ENCODE results near the gene HADHB. TPM values are rescaled to one million over a fixed set of nuclear protein-coding genes. Genes with fewer than 3 reads are reported as not detected.

Gene HADHB
- total RNA-seq, 2 experiments from 2014 or later, result 58.8 TPM

DNA sequence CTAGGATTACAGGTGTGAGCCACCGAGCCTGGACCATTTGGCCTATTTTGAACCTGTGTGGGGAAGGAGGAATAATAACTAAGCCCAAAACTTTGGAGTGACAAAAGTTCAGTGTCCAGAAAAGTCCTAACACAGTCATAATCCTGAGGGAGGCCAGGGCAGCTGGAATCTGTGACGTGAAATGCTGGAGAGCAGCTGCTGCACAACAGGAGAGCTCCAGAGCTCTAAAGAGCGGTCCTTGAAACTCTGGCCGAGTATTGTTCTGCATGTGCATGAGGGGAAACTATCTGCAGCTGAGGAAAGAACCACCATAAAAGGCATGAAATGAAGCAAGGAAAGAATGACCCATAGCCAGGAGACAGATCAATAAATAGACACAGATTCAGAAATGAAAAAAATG is 28.2 kb upstream of the HADHB start:
- CTCF ChIA-PET, result interaction anchor here (1.5 kb wide), 1 partner anchor 32 kb away, joined by 4 read pairs; no protein-coding TSS in a partner anchor
- H3K36me3 Mint-ChIP-seq (ENCODE audit: low read depth), result peaks cover 31% of the 10 kb centered on the region
- H3K27ac Mint-ChIP-seq, result no peak overlapping the region
- no peaks in the 10 kb centered on the region for H3K4me1 Mint-ChIP-seq (ENCODE audit: low read depth)
- ATAC-seq (no peak), DNase-seq (no peak)
- H3K9me3 Mint-ChIP-seq, result no peaks in the 10 kb centered on the region
- intact Hi-C loops (cut with micrococcal nuclease), result no loop called here
- H3K4me3 Mint-ChIP-seq, result no peak overlapping the region
- no peaks in the 10 kb centered on the region for H3K27me3 Mint-ChIP-seq
- TF ChIP-seq, protein P1, sequence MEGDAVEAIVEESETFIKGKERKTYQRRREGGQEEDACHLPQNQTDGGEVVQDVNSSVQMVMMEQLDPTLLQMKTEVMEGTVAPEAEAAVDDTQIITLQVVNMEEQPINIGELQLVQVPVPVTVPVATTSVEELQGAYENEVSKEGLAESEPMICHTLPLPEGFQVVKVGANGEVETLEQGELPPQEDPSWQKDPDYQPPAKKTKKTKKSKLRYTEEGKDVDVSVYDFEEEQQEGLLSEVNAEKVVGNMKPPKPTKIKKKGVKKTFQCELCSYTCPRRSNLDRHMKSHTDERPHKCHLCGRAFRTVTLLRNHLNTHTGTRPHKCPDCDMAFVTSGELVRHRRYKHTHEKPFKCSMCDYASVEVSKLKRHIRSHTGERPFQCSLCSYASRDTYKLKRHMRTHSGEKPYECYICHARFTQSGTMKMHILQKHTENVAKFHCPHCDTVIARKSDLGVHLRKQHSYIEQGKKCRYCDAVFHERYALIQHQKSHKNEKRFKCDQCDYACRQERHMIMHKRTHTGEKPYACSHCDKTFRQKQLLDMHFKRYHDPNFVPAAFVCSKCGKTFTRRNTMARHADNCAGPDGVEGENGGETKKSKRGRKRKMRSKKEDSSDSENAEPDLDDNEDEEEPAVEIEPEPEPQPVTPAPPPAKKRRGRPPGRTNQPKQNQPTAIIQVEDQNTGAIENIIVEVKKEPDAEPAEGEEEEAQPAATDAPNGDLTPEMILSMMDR (IDR thresholded peaks at IDR 0.05), result no peak
- POLR2A ChIA-PET, result interaction anchor here (0.6 kb wide), 1 partner anchor 31 kb away, joined by 3 read pairs; no protein-coding TSS in a partner anchor

DNA sequence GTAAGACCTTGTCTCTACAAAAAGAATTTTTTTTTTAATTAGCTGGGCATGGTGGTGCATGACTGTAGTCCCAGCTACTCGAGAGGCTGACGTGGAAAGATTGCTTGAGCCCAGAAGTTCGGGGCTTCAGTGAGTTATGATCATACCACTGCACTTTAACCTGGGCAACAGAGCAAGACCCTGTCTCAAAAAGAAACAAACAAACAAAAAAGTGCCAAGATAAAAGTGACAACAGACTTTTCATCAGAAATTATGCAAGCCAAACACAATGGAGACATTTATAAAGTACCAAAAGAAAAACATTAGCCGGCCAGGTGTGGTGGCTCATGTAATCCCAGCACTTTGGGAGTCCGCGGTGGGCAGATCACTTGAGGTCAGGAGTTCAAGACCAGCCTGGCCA is 27.0 kb upstream of the HADHB start:
- DNase-seq (no peak), ATAC-seq (no peak)
- ChIA-PET POLR2A (no interaction called here), CTCF (interaction anchor here (1.5 kb wide), 1 partner anchor 33 kb away, joined by 4 read pairs; no protein-coding TSS in a partner anchor)
- Mint-ChIP-seq H3K27ac (no peak overlapping the region), H3K9me3 (no peaks in the 10 kb centered on the region), H3K36me3 (ENCODE audit: low read depth) (peaks cover 27% of the 10 kb centered on the region), H3K27me3 (no peaks in the 10 kb centered on the region), H3K4me3 (no peak overlapping the region), H3K4me1 (ENCODE audit: low read depth) (no peaks in the 10 kb centered on the region)
- TF ChIP-seq, protein P1 (IDR thresholded peaks at IDR 0.05), result no peak
- intact Hi-C loops (cut with micrococcal nuclease), result no loop called here

DNA sequence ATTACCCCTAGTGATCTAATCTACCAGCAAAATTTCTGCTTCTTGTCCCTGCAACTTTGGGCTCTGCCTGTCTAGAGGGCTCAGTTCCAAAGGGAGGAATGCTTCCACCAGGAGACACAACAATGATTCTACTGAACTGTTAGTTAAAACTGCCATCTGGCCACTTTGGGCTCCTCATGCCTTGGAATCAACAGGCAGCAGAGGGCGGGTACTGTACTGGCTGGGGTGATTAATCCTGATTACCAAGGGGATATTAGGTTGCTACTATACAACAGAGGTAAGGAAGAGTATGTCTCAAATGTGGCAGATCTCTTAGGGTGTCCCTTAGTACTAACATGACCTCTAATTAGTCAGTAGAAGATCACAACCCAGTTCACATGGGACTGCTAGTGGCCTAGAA is 21.7 kb upstream of the HADHB start:
- DNase-seq (no peak), ATAC-seq (no peak)
- ChIA-PET POLR2A (interaction anchor here (0.6 kb wide), 1 partner anchor 20 kb away, joined by 3 read pairs; no protein-coding TSS in a partner anchor), CTCF (no interaction called here)
- Mint-ChIP-seq H3K9me3 (peaks cover 1% of the 10 kb centered on the region), H3K27me3 (no peaks in the 10 kb centered on the region), H3K36me3 (ENCODE audit: low read depth) (peaks cover 26% of the 10 kb centered on the region), H3K27ac (no peak overlapping the region), H3K4me3 (no peak overlapping the region), H3K4me1 (ENCODE audit: low read depth) (no peaks in the 10 kb centered on the region)
- intact Hi-C loops (cut with micrococcal nuclease), result no loop called here
- TF ChIP-seq, protein P1 (IDR thresholded peaks at IDR 0.05), result no peak

DNA sequence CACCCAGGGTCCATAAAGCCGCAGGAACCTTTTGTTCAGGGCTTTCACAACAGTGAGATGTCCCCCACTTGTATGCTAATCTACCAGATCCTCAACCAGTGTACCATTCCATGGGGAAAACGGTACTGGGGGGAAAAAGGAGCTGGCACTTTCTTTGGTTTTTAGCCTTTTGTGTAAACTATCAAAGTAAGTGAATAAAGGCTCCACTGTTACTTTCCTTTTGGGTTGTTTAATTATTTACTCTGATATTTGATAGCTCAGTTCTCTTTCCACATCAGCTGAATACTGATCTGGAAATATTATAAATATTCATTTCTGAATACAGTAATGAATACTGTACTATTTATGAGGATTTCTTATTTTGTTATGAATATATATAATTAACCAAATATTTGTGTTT is 20.6 kb upstream of the HADHB start:
- ATAC-seq (no peak), DNase-seq (no peak)
- Mint-ChIP-seq H3K4me3 (no peak overlapping the region), H3K9me3 (peaks cover 1% of the 10 kb centered on the region), H3K27me3 (no peaks in the 10 kb centered on the region), H3K36me3 (ENCODE audit: low read depth) (peaks cover 29% of the 10 kb centered on the region), H3K4me1 (ENCODE audit: low read depth) (no peaks in the 10 kb centered on the region), H3K27ac (no peak overlapping the region)
- TF ChIP-seq, protein P1 (IDR thresholded peaks at IDR 0.05), result no peak
- CTCF ChIA-PET, result no interaction called here
- intact Hi-C loops (cut with micrococcal nuclease), result no loop called here
- POLR2A ChIA-PET, result interaction anchor here (1.0 to 1.1 kb wide), 2 partner anchors 10 to 24 kb away, joined by 3 read pairs; no protein-coding TSS in a partner anchor

DNA sequence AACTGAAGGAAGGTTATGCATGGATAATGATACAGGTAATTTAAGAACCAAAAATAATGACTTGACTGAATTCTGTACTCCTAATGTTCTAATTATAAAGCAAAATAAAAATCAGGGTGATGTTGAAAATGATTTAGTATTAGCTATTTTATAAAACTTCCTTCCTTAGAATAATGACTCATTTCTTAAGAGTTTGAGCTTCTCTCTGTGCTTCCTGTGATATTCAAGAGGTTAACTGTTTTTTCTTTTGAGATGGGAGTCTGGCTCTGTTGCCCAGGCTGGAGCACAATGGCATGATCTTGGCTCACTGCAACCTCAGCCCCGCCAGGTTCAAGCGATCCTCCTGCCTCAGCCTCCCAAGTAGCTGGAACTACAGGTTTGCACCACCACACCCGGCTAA is 15.1 kb upstream of the HADHB start:
- Mint-ChIP-seq H3K4me1 (ENCODE audit: low read depth) (no peaks in the 10 kb centered on the region), H3K4me3 (no peak overlapping the region), H3K9me3 (peaks cover 1% of the 10 kb centered on the region), H3K36me3 (ENCODE audit: low read depth) (peaks cover 53% of the 10 kb centered on the region), H3K27ac (no peak overlapping the region), H3K27me3 (no peaks in the 10 kb centered on the region)
- TF ChIP-seq, protein P1 (IDR thresholded peaks at IDR 0.05), result no peak
- ChIA-PET POLR2A (no interaction called here), CTCF (no interaction called here)
- DNase-seq (no peak), ATAC-seq (no peak)
- intact Hi-C loops (cut with micrococcal nuclease), result no loop called here

All from activated CD8-positive, alpha-beta T cell treated with anti-CD3 and anti-CD28 coated beads for 36 hours (primary cell).